ENCODE results near the gene ZHX3. TPM values are rescaled to one million over a fixed set of nuclear protein-coding genes. Genes with fewer than 3 reads are reported as not detected.
A peak's percentile ranks its signal among the peaks of the same experiment; 100 is the strongest.

ZHX3 gene
- total and polyA plus RNA-seq, 2 of the 13 experiments (the other 11 are each of a cell fraction or from before 2014, with no cell fraction given): 8.4 to 11.7 TPM

DNA sequence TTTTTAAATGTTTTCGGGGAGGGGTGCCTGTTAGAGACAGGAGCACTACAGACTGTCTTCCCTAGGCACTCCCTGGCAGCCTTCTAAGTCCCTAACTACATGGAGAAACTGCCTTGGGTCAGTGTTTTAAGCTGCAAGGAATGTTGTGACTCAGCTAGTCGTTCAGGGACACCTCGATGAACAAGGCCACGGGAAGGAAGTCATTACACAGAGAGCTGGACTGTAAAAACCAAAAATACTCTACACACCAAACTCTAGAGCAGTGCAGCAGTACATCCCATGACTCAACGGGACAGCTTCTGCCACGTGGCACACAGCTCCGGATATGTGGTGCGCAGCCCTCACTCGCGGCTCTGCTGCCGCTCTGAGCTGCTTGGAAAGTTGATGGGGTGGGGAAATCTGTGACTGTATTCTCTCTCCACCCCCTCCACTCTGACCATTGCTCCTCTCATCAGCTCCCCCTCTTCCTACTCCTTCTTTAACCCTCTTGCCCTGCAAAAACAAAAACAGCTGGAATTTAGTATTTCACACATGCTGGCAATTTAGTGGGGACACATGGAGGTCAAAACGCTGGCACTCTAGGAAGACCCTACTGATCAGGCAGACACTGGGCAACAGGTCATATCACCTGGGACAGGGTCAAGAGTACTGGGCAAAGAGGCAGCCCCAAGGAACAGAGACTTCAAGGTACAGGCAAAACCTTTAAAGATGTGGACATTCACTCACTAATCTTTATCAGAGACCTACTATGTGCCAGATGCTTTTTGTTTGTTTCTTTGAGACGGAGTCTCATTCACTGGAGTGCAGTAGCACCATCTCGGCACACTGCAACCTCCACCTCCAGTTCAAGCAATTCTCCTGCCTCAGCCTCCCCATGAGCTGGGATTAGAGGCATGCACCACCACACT, 12.2 kb upstream of the ZHX3 start (continued):
- TF ChIP-seq ZNF790 (CRISPR knock-in tag; IDR thresholded peaks at IDR 0.05; ENCODE audit: borderline replicate concordance) (no peak), KLF15 (CRISPR knock-in tag; IDR thresholded peaks at IDR 0.05; ENCODE audit: borderline replicate concordance) (0 out of 2 replicates have a peak, but pooled peaks have one; percentile 31), BORCS8-MEF2B (CRISPR knock-in tag; IDR thresholded peaks at IDR 0.05) (peak; percentile 94), HNRNPK (IDR thresholded peaks at IDR 0.05; ENCODE audit: low read depth, low read length, poor library complexity, severe bottlenecking) (no peak), ZSCAN25 (CRISPR knock-in tag; IDR thresholded peaks at IDR 0.05) (0 out of 2 replicates have a peak, but pooled peaks have one; percentile 28), FOSL2 (CRISPR knock-in tag; IDR thresholded peaks at IDR 0.05) (peak; percentile 91), ZNF264 (CRISPR knock-in tag; IDR thresholded peaks at IDR 0.05) (no peak), MAF1 (CRISPR knock-in tag; IDR thresholded peaks at IDR 0.05; ENCODE audit: borderline replicate concordance) (no peak), ZNF570 (CRISPR knock-in tag; IDR thresholded peaks at IDR 0.05; ENCODE audit: borderline replicate concordance) (no peak)
- TF ChIP-seq, protein P1, sequence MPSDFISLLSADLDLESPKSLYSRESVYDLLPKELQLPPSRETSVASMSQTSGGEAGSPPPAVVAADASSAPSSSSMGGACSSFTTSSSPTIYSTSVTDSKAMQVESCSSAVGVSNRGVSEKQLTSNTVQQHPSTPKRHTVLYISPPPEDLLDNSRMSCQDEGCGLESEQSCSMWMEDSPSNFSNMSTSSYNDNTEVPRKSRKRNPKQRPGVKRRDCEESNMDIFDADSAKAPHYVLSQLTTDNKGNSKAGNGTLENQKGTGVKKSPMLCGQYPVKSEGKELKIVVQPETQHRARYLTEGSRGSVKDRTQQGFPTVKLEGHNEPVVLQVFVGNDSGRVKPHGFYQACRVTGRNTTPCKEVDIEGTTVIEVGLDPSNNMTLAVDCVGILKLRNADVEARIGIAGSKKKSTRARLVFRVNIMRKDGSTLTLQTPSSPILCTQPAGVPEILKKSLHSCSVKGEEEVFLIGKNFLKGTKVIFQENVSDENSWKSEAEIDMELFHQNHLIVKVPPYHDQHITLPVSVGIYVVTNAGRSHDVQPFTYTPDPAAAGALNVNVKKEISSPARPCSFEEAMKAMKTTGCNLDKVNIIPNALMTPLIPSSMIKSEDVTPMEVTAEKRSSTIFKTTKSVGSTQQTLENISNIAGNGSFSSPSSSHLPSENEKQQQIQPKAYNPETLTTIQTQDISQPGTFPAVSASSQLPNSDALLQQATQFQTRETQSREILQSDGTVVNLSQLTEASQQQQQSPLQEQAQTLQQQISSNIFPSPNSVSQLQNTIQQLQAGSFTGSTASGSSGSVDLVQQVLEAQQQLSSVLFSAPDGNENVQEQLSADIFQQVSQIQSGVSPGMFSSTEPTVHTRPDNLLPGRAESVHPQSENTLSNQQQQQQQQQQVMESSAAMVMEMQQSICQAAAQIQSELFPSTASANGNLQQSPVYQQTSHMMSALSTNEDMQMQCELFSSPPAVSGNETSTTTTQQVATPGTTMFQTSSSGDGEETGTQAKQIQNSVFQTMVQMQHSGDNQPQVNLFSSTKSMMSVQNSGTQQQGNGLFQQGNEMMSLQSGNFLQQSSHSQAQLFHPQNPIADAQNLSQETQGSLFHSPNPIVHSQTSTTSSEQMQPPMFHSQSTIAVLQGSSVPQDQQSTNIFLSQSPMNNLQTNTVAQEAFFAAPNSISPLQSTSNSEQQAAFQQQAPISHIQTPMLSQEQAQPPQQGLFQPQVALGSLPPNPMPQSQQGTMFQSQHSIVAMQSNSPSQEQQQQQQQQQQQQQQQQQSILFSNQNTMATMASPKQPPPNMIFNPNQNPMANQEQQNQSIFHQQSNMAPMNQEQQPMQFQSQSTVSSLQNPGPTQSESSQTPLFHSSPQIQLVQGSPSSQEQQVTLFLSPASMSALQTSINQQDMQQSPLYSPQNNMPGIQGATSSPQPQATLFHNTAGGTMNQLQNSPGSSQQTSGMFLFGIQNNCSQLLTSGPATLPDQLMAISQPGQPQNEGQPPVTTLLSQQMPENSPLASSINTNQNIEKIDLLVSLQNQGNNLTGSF (CRISPR knock-in tag; IDR thresholded peaks at IDR 0.05): peak; percentile 87
- TF ChIP-seq, protein P2, sequence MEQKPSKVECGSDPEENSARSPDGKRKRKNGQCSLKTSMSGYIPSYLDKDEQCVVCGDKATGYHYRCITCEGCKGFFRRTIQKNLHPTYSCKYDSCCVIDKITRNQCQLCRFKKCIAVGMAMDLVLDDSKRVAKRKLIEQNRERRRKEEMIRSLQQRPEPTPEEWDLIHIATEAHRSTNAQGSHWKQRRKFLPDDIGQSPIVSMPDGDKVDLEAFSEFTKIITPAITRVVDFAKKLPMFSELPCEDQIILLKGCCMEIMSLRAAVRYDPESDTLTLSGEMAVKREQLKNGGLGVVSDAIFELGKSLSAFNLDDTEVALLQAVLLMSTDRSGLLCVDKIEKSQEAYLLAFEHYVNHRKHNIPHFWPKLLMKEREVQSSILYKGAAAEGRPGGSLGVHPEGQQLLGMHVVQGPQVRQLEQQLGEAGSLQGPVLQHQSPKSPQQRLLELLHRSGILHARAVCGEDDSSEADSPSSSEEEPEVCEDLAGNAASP (CRISPR knock-in tag; IDR thresholded peaks at IDR 0.05; ENCODE audit: borderline replicate concordance): no peak
- TF ChIP-seq, protein P3, sequence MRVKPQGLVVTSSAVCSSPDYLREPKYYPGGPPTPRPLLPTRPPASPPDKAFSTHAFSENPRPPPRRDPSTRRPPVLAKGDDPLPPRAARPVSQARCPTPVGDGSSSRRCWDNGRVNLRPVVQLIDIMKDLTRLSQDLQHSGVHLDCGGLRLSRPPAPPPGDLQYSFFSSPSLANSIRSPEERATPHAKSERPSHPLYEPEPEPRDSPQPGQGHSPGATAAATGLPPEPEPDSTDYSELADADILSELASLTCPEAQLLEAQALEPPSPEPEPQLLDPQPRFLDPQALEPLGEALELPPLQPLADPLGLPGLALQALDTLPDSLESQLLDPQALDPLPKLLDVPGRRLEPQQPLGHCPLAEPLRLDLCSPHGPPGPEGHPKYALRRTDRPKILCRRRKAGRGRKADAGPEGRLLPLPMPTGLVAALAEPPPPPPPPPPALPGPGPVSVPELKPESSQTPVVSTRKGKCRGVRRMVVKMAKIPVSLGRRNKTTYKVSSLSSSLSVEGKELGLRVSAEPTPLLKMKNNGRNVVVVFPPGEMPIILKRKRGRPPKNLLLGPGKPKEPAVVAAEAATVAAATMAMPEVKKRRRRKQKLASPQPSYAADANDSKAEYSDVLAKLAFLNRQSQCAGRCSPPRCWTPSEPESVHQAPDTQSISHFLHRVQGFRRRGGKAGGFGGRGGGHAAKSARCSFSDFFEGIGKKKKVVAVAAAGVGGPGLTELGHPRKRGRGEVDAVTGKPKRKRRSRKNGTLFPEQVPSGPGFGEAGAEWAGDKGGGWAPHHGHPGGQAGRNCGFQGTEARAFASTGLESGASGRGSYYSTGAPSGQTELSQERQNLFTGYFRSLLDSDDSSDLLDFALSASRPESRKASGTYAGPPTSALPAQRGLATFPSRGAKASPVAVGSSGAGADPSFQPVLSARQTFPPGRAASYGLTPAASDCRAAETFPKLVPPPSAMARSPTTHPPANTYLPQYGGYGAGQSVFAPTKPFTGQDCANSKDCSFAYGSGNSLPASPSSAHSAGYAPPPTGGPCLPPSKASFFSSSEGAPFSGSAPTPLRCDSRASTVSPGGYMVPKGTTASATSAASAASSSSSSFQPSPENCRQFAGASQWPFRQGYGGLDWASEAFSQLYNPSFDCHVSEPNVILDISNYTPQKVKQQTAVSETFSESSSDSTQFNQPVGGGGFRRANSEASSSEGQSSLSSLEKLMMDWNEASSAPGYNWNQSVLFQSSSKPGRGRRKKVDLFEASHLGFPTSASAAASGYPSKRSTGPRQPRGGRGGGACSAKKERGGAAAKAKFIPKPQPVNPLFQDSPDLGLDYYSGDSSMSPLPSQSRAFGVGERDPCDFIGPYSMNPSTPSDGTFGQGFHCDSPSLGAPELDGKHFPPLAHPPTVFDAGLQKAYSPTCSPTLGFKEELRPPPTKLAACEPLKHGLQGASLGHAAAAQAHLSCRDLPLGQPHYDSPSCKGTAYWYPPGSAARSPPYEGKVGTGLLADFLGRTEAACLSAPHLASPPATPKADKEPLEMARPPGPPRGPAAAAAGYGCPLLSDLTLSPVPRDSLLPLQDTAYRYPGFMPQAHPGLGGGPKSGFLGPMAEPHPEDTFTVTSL (CRISPR knock-in tag; IDR thresholded peaks at IDR 0.05; ENCODE audit: borderline replicate concordance): no peak
- TF ChIP-seq, protein P4, sequence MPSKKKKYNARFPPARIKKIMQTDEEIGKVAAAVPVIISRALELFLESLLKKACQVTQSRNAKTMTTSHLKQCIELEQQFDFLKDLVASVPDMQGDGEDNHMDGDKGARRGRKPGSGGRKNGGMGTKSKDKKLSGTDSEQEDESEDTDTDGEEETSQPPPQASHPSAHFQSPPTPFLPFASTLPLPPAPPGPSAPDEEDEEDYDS (CRISPR knock-in tag; IDR thresholded peaks at IDR 0.05): peak; percentile 18; the same call in 1 of the 2 replicates
- TF ChIP-seq, protein P5, sequence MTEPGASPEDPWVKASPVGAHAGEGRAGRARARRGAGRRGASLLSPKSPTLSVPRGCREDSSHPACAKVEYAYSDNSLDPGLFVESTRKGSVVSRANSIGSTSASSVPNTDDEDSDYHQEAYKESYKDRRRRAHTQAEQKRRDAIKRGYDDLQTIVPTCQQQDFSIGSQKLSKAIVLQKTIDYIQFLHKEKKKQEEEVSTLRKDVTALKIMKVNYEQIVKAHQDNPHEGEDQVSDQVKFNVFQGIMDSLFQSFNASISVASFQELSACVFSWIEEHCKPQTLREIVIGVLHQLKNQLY (CRISPR knock-in tag; IDR thresholded peaks at IDR 0.05): no peak; the same call in none of the 2 replicates
